ENCODE measurements around the gene PIK3AP1. TPM values are rescaled to one million over a fixed set of nuclear protein-coding genes. Genes with fewer than 3 reads are reported as not detected.

Gene PIK3AP1
- total and polyA plus RNA-seq, 2 of the 8 experiments (the other 6 are each of a cell fraction or from before 2014, with no cell fraction given) = 1.9 to 4.5 TPM

GRCh38 chr10:96638696-96639095 lies 81.6 kb downstream of the PIK3AP1 start:
- H3K4me2 ChIP-seq (ENCODE audit: insufficient read depth in 1 of 2, low read depth in 2 of 2, low read length in 2 of 2) = no peak overlapping the region
- ChIA-PET POLR2A (ENCODE audit: partially characterized antibody) (interaction anchor here (0.5 kb wide), 1 partner anchor 146 kb away, joined by 3 read pairs; no protein-coding TSS in a partner anchor), CTCF (ENCODE audit: partially characterized antibody) (interaction anchor here (0.6 to 6.2 kb wide), 14 partner anchors 10 to 386 kb away, joined by 3 to 57 read pairs (median 4); partner anchors contain the start of gene PIK3AP1)
- TF ChIP-seq, protein P1, sequence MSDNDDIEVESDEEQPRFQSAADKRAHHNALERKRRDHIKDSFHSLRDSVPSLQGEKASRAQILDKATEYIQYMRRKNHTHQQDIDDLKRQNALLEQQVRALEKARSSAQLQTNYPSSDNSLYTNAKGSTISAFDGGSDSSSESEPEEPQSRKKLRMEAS (IDR thresholded peaks at IDR 0.05) = no peak
- no peak for TF ChIP-seq CBX8 (IDR thresholded peaks at IDR 0.05; ENCODE audit: borderline replicate concordance, low read depth, low read length)
- H3K27ac ChIP-seq (ENCODE audit: low read depth, low read length) = no peak overlapping the region
- no peak overlapping the region for H3K14ac ChIP-seq (ENCODE audit: insufficient read length)
- no peaks in the 10 kb centered on the region for H3K79me2 ChIP-seq (ENCODE audit: control insufficient read depth in 1 of 2, insufficient read depth in 2 of 2, low read length in 2 of 2)
- H4K5ac ChIP-seq (ENCODE audit: insufficient read length, low read depth, low read length) = no peak overlapping the region
- H2AFZ ChIP-seq (ENCODE audit: low read length) = no peak overlapping the region
- H3K9me3 ChIP-seq (ENCODE audit: insufficient read depth in 2 of 2, low read depth in 1 of 2, low read length in 1 of 2) = no peaks in the 10 kb centered on the region
- H3K79me1 ChIP-seq (ENCODE audit: low read depth, low read length) = no peaks in the 10 kb centered on the region
- no peak overlapping the region for H2BK120ac ChIP-seq (replicated peaks; ENCODE audit: low read depth, low read length)
- H3K23me2 ChIP-seq (ENCODE audit: low read depth, low read length) = no peaks in the 10 kb centered on the region; the same call in 1 of the 2 replicates
- 92% methylated on average over 6 of the region's 6 CpGs; no CpG with 5 or more reads in 1 of the 2 experiments for WGBS, 2 experiments (ENCODE audit: extremely low coverage in 1 of 2, insufficient coverage in 1 of 2, insufficient read length in 1 of 2, insufficient replicate concordance in 2 of 2, low coverage in 1 of 2, low lambda C conversion rate in 2 of 2, missing lambda C conversion rate in 1 of 2)
- no peak overlapping the region for H3K4me3 ChIP-seq (ENCODE audit: extremely low read depth in 1 of 4, insufficient read depth in 2 of 4, low read depth in 3 of 4, low read length in 4 of 4)
- H3K4ac ChIP-seq (replicated peaks; ENCODE audit: insufficient read length, low read depth, low read length) = no peak overlapping the region
- no peak for FAIRE-seq
- H2BK5ac ChIP-seq (ENCODE audit: low read depth, low read length) = no peak overlapping the region
- no peaks in the 10 kb centered on the region for H3K36me3 ChIP-seq (ENCODE audit: control insufficient read depth in 2 of 4, insufficient read depth in 4 of 4, low read length in 3 of 4)
- DNase-seq (ENCODE audit: low read depth in 1 of 2, low spot score in 2 of 2) = no peak
- no peak overlapping the region for H4K91ac ChIP-seq (replicated peaks; ENCODE audit: insufficient read length, low read length)
- H4K20me1 ChIP-seq (replicated peaks in 1 of 2; ENCODE audit: control insufficient read depth in 1 of 2, insufficient read depth in 2 of 2, low read length in 2 of 2) = no peaks in the 10 kb centered on the region
- H2BK15ac ChIP-seq (ENCODE audit: low read length) = no peak overlapping the region
- H3K23ac ChIP-seq (ENCODE audit: insufficient read length) = no peak overlapping the region
- H2BK12ac ChIP-seq (ENCODE audit: low read depth, low read length) = no peak overlapping the region
- no peak overlapping the region for H2AK5ac ChIP-seq (ENCODE audit: low read depth, low read length)
- H3K9ac ChIP-seq (replicated peaks in 1 of 4; ENCODE audit: extremely low read depth in 1 of 4, low read depth in 3 of 4, low read length in 3 of 4) = no peak overlapping the region
- H4K8ac ChIP-seq (ENCODE audit: extremely low read depth, insufficient read depth, low read length) = no peak overlapping the region
- H2BK20ac ChIP-seq (ENCODE audit: low read length) = no peak overlapping the region
- H3K27me3 ChIP-seq (replicated peaks in 1 of 4; ENCODE audit: control insufficient read depth in 3 of 4, extremely low read depth in 1 of 4, insufficient read depth in 3 of 4, low read length in 3 of 4) = no peaks in the 10 kb centered on the region
- no peak overlapping the region for H3K56ac ChIP-seq (replicated peaks; ENCODE audit: insufficient read length, low read depth, low read length)
- no peak overlapping the region for H3K18ac ChIP-seq (ENCODE audit: extremely low read depth, low read length)
- no peaks in the 10 kb centered on the region for H3K4me1 ChIP-seq (replicated peaks in 1 of 4; ENCODE audit: control insufficient read depth in 3 of 4, insufficient read depth in 4 of 4, low read length in 3 of 4)

Measured in H1 (cell line).